Measurements from ENCODE around the gene KLF5. TPM values are rescaled to one million over a fixed set of nuclear protein-coding genes. Genes with fewer than 3 reads are reported as not detected.

Gene KLF5
- total and polyA plus RNA-seq, 10 of the 15 experiments (the other 5 are each of a cell fraction or from before 2014, with no cell fraction given), result 0.43 to 5.2 (median 1.0) TPM

DNA sequence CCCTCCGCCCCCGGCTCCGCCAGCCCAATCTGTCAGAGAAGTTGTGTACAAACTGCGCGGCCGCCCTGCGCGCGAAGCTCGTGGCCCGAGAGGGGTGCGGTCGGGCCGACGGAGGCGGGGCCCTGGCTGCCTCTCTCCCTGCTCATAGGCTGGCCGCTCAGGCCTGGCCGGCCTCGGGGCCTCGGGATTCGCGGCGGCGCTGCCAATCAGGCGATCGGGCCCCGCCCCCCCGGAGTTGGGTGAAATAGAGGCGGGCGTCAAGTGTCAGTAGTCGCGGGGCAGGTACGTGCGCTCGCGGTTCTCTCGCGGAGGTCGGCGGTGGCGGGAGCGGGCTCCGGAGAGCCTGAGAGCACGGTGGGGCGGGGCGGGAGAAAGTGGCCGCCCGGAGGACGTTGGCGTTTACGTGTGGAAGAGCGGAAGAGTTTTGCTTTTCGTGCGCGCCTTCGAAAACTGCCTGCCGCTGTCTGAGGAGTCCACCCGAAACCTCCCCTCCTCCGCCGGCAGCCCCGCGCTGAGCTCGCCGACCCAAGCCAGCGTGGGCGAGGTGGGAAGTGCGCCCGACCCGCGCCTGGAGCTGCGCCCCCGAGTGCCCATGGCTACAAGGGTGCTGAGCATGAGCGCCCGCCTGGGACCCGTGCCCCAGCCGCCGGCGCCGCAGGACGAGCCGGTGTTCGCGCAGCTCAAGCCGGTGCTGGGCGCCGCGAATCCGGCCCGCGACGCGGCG is at the start of gene KLF5 (continued):
- TF ChIP-seq ZBTB11 (CRISPR knock-in tag; IDR thresholded peaks at IDR 0.05), result no peak
- TF ChIP-seq, protein P1, sequence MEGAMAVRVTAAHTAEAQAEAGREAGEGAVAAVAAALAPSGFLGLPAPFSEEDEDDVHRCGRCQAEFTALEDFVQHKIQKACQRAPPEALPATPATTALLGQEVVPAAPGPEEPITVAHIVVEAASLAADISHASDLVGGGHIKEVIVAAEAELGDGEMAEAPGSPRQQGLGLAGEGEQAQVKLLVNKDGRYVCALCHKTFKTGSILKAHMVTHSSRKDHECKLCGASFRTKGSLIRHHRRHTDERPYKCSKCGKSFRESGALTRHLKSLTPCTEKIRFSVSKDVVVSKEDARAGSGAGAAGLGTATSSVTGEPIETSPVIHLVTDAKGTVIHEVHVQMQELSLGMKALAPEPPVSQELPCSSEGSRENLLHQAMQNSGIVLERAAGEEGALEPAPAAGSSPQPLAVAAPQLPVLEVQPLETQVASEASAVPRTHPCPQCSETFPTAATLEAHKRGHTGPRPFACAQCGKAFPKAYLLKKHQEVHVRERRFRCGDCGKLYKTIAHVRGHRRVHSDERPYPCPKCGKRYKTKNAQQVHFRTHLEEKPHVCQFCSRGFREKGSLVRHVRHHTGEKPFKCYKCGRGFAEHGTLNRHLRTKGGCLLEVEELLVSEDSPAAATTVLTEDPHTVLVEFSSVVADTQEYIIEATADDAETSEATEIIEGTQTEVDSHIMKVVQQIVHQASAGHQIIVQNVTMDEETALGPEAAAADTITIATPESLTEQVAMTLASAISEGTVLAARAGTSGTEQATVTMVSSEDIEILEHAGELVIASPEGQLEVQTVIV (IDR thresholded peaks at IDR 0.05; ENCODE audit: borderline replicate concordance, partially characterized antibody), result no peak
- TF ChIP-seq KLF5 (IDR thresholded peaks at IDR 0.05; ENCODE audit: partially characterized antibody), result no peak
- TF ChIP-seq SIX5 (IDR thresholded peaks at IDR 0.05; ENCODE audit: low read depth, low read length, severe bottlenecking), result no peak
- peak; percentile 27; the same call in 1 of the 2 replicates for TF ChIP-seq FOXK2 (IDR thresholded peaks at IDR 0.05)
- no peak for TF ChIP-seq ZSCAN29 (IDR thresholded peaks at IDR 0.05)
- TF ChIP-seq FOXM1 (IDR thresholded peaks at IDR 0.05; ENCODE audit: low read depth, low read length), result no peak
- TF ChIP-seq, protein P2, sequence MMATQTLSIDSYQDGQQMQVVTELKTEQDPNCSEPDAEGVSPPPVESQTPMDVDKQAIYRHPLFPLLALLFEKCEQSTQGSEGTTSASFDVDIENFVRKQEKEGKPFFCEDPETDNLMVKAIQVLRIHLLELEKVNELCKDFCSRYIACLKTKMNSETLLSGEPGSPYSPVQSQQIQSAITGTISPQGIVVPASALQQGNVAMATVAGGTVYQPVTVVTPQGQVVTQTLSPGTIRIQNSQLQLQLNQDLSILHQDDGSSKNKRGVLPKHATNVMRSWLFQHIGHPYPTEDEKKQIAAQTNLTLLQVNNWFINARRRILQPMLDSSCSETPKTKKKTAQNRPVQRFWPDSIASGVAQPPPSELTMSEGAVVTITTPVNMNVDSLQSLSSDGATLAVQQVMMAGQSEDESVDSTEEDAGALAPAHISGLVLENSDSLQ (IDR thresholded peaks at IDR 0.05), result peak; percentile 99
- peak; percentile 84 for TF ChIP-seq POLR2A (IDR thresholded peaks at IDR 0.05; ENCODE audit: low read depth, low read length)
- TF ChIP-seq POLR2AphosphoS5 (IDR thresholded peaks at IDR 0.05; ENCODE audit: low read length), result no peak
- peak; percentile 54 for TF ChIP-seq NFYA (IDR thresholded peaks at IDR 0.05; ENCODE audit: borderline replicate concordance, low read depth, low read length)

All from GM12878 (cell line).